HCT116 (cell line): ENCODE measurements around the gene TM9SF4. TPM values are rescaled to one million over a fixed set of nuclear protein-coding genes. Genes with fewer than 3 reads are reported as not detected.

Experiments
- ATAC-seq: fragments of 200-7000 bp; cut with Tn5 transposase; 2 replicates; pipeline ENCODE4 v1.9.1; 2020; ENCODE audit warnings: mild to moderate bottlenecking, moderate library complexity
- BruUV-seq: library from RNA; stranded (reverse); fragments of 400-500 nt; replicated peaks from 2 replicates; lab custom pipeline; 2021; lab: Mats Ljungman, UMichigan
- CTCF ChIA-PET: fragments of 300-600 bp; sonication (Branson Sonifier 250); formaldehyde crosslinking; loops from one replicate; lab custom pipeline; 2021; ENCODE audit warnings: antibody characterized with exemption; lab: Charles Lee
- POLR2A ChIA-PET: fragments of 300-600, 350-600 bp; sonication (Branson Sonifier 250); formaldehyde crosslinking; loops from one replicate; lab custom pipeline; 2021; ENCODE audit warnings: antibody characterized with exemption; lab: Charles Lee
- RAD21 ChIA-PET, 2 experiments: fragments of 300-600 bp; sonication (Branson Sonifier 250); formaldehyde crosslinking; loops; one replicate each; lab custom pipeline; 2023; ENCODE audit warnings: low total read pairs in 2 of 2; ENCODE audit not compliant: uncharacterized antibody in 2 of 2, unreplicated experiment in 2 of 2, low non-redundant PET in 1 of 2; lab: Charles Lee
- DNase-seq: peaks from one replicate; pipeline ENCODE4 v3.0.0-alpha.2; 2010; ENCODE audit warnings: low read depth, low spot score
- H2AFZ ChIP-seq: fragments of 200-600 bp; shearing (Covaris generic), sonication (generic); 2 replicates; pipeline ENCODE4 v1.6.1; 2017; ENCODE audit warnings: low read depth, mixed run types, mixed read lengths, antibody characterized with exemption, low read length; ENCODE audit not compliant: poor library complexity, severe bottlenecking
- H3K27ac ChIP-seq: 2 replicates; pipeline ENCODE4 v1.5.1; 2012; ENCODE audit warnings: low read depth, low read length
- H3K27me3 ChIP-seq: fragments of 200-600 bp; sonication (generic); 2 replicates; pipeline ENCODE4 v1.6.1; 2016; ENCODE audit warnings: mixed run types, low read length, mixed read lengths; ENCODE audit not compliant: insufficient read depth
- H3K36me3 ChIP-seq, 2 experiments: fragments of 200-500 bp in 1 of 2; fragments of 200-600 bp in 1 of 2; sonication (Bioruptor generic) in 1 of 2; sonication (generic) in 1 of 2; 2 replicates each; pipeline versions ENCODE4 v1.5.1 to v1.6.1; 2014 to 2016; ENCODE audit warnings: low read length in 2 of 2, inconsistent platforms in 1 of 2, mixed read lengths in 1 of 2, mixed run types in 1 of 2; ENCODE audit not compliant: insufficient read depth in 2 of 2, control insufficient read depth in 1 of 2
- H3K4me1 ChIP-seq, 2 experiments: fragments of 200-600 bp in 1 of 2; sonication (generic) in 1 of 2; 2 replicates each; pipeline versions ENCODE4 v1.5.1 to v1.6.1; 2012 to 2017; ENCODE audit warnings: low read length in 2 of 2, inconsistent platforms in 1 of 2, mild to moderate bottlenecking in 1 of 2, mixed read lengths in 1 of 2, mixed run types in 1 of 2, moderate library complexity in 1 of 2; ENCODE audit not compliant: insufficient read depth in 2 of 2, control insufficient read depth in 1 of 2
- H3K4me2 ChIP-seq: fragments of 200-600 bp; sonication (generic); 2 replicates; pipeline ENCODE4 v1.6.1; 2017; ENCODE audit warnings: mixed run types, low read length, mixed read lengths
- H3K4me3 ChIP-seq, 2 experiments: fragments of 200-600 bp in 1 of 2; sonication (generic) in 1 of 2; replicated peaks in 1 of 2; 2 replicates each; pipeline ENCODE4 v1.5.1; 2011 to 2016; ENCODE audit warnings: low read length in 2 of 2, control low read depth in 1 of 2, low read depth in 1 of 2, mild to moderate bottlenecking in 1 of 2, mixed read lengths in 1 of 2, mixed run types in 1 of 2
- H3K79me2 ChIP-seq: fragments of 200-600 bp; sonication (generic); 2 replicates; pipeline ENCODE4 v1.6.1; 2017; ENCODE audit warnings: mild to moderate bottlenecking, mixed run types, low read length, moderate library complexity, mixed read lengths; ENCODE audit not compliant: insufficient read depth
- H3K9ac ChIP-seq: fragments of 200-600 bp; sonication (generic); 2 replicates; pipeline ENCODE4 v1.6.1; 2016; ENCODE audit warnings: low read length, mixed read lengths
- H3K9me2 ChIP-seq: fragments of 200-600 bp; sonication (generic), shearing (Covaris generic); 2 replicates; pipeline ENCODE4 v1.6.1; 2017; ENCODE audit warnings: mixed run types, mild to moderate bottlenecking, moderate library complexity; ENCODE audit not compliant: insufficient read depth
- H3K9me3 ChIP-seq, 2 experiments: fragments of 200-500 bp in 1 of 2; fragments of 200-600 bp in 1 of 2; sonication (Bioruptor generic) in 1 of 2; sonication (generic) in 1 of 2; 2 replicates each; pipeline ENCODE4 v1.6.1; 2014 to 2017; ENCODE audit warnings: low read length in 2 of 2, mixed read lengths in 2 of 2, inconsistent platforms in 1 of 2, low read depth in 1 of 2, mild to moderate bottlenecking in 1 of 2, mixed run types in 1 of 2, moderate library complexity in 1 of 2; ENCODE audit not compliant: control insufficient read depth in 1 of 2, insufficient read depth in 1 of 2
- H4K20me1 ChIP-seq: fragments of 200-600 bp; sonication (generic), shearing (Covaris generic); 2 replicates; pipeline ENCODE4 v1.6.1; 2017; ENCODE audit warnings: mixed run types, mild to moderate bottlenecking, moderate library complexity; ENCODE audit not compliant: insufficient read depth
- ATF3 ChIP-seq: IDR thresholded peaks from 2 replicates; pipeline ENCODE4 v1.6.1; 2012
- CBX3 ChIP-seq: IDR thresholded peaks from 2 replicates; pipeline ENCODE4 v1.6.1; 2012; ENCODE audit warnings: low read depth
- CTCF ChIP-seq, 3 experiments: fragments of 200-600 bp in 1 of 3; sonication (generic) in 1 of 3; IDR thresholded peaks in 2 of 3; conservative IDR thresholded peaks in 1 of 3; 2 replicates each; pipeline ENCODE4 v1.5.1; 2012 to 2017; ENCODE audit warnings: low read depth in 2 of 3, low read length in 2 of 3, antibody characterized with exemption in 1 of 3, borderline replicate concordance in 1 of 3, control low read depth in 1 of 3, mild to moderate bottlenecking in 1 of 3, mixed read lengths in 1 of 3, mixed run types in 1 of 3, moderate library complexity in 1 of 3; ENCODE audit not compliant: insufficient read depth in 1 of 3
- EZH2 ChIP-seq: fragments of 200-600 bp; sonication (generic); IDR thresholded peaks from 2 replicates; pipeline ENCODE4 v1.6.1; 2017; ENCODE audit warnings: antibody characterized with exemption, mixed run types
- FOSL1 ChIP-seq: IDR thresholded peaks from 2 replicates; pipeline ENCODE4 v1.6.1; 2012; ENCODE audit warnings: low read depth
- POLR2A ChIP-seq: IDR thresholded peaks from 2 replicates; pipeline ENCODE4 v1.7.0; 2011; ENCODE audit warnings: borderline replicate concordance; ENCODE audit not compliant: insufficient read depth, insufficient read length; ENCODE audit errors: extremely low read depth
- POLR2AphosphoS5 ChIP-seq: IDR thresholded peaks from 2 replicates; pipeline ENCODE4 v1.6.1; 2011; ENCODE audit warnings: mild to moderate bottlenecking, low read depth, low read length, moderate library complexity
- RAD21 ChIP-seq: IDR thresholded peaks from 2 replicates; pipeline ENCODE4 v1.6.1; 2012; ENCODE audit warnings: low read depth, mild to moderate bottlenecking
- REST ChIP-seq: IDR thresholded peaks from 2 replicates; pipeline ENCODE4 v1.6.1; 2012; ENCODE audit warnings: low read depth
- SIN3A ChIP-seq: IDR thresholded peaks from 2 replicates; pipeline ENCODE4 v1.6.1; 2012; ENCODE audit warnings: low read depth
- SP1 ChIP-seq: IDR thresholded peaks from 2 replicates; pipeline ENCODE4 v1.6.1; 2012; ENCODE audit warnings: low read depth
- YY1 ChIP-seq: IDR thresholded peaks from 2 replicates; pipeline ENCODE4 v1.6.1; 2011; ENCODE audit warnings: low read length, low read depth, moderate library complexity, mild to moderate bottlenecking; ENCODE audit not compliant: insufficient replicate concordance; ENCODE audit errors: extremely low read depth
- ZBTB33 ChIP-seq: IDR thresholded peaks from 2 replicates; pipeline ENCODE4 v1.6.1; 2011; ENCODE audit warnings: mild to moderate bottlenecking, low read length, moderate library complexity; ENCODE audit not compliant: insufficient replicate concordance; ENCODE audit errors: extremely low read depth
- ZNF274 ChIP-seq: fragments of 200-500 bp; sonication (Bioruptor generic); IDR thresholded peaks from 2 replicates; pipeline ENCODE4 v1.6.1; 2014; ENCODE audit warnings: mild to moderate bottlenecking, low read depth, low read length, inconsistent platforms
- intact Hi-C: fragments of 100-400 bp; cut with micrococcal nuclease; formaldehyde crosslinking; loops from 2 replicates; pipeline ENCODE4 v1.10.0; 2022
- total RNA-seq: library from RNA; stranded (reverse); gene quantifications from one replicate; pipeline ENCODE4 v1.2.1, GENCODE V29; 2021; ENCODE audit not compliant: unreplicated experiment

Gene TM9SF4
- total RNA-seq, 1 experiment from 2014 or later: 51.2 TPM

GRCh38 chr20:32088759-32089158 lies 20.8 kb upstream of the TM9SF4 start:
- H3K79me2 ChIP-seq: no peaks in the 10 kb centered on the region
- CTCF ChIA-PET: no interaction called here
- ATAC-seq: no peak

More at GRCh38 chr20:32088759-32089158, 20.8 kb upstream of the TM9SF4 start:
- H3K27ac ChIP-seq: no peak overlapping the region
- H3K27me3 ChIP-seq: no peaks in the 10 kb centered on the region; the same call in 1 of the 2 replicates
- no peak for TF ChIP-seq POLR2AphosphoS5
- TF ChIP-seq YY1: no peak
- TF ChIP-seq CBX3: no peak
- no peak for TF ChIP-seq SIN3A
- TF ChIP-seq REST: no peak
- TF ChIP-seq POLR2A: no peak
- no peak for TF ChIP-seq ZBTB33
- TF ChIP-seq EZH2: no peak
- no peak for TF ChIP-seq FOSL1
- TF ChIP-seq CTCF (IDR thresholded peaks at IDR 0.05 in 2 of 3, conservative IDR thresholded peaks at IDR 0.05 in 1 of 3; ENCODE audit: borderline replicate concordance in 1 of 3, insufficient read depth in 1 of 3, low read depth in 2 of 3, low read length in 2 of 3): no peak
- TF ChIP-seq ATF3: no peak
- no peak for TF ChIP-seq SP1
- no peak for TF ChIP-seq ZNF274
- TF ChIP-seq RAD21: no peak
- H3K36me3 ChIP-seq: no peaks in the 10 kb centered on the region
- peaks cover 0 to 2% of the 10 kb centered on the region in 2 experiments; a peak in 1 of 4 replicates for H3K4me1 ChIP-seq
- DNase-seq: no peak
- H3K4me2 ChIP-seq: no peak overlapping the region
- no peak overlapping the region for H2AFZ ChIP-seq
- H3K9ac ChIP-seq: no peak overlapping the region
- no TSS peak for BruUV-seq
- ChIA-PET RAD21 (no interaction called here), POLR2A (interaction anchor here (1.1 kb wide), 1 partner anchor 15 kb away, joined by 3 read pairs; no protein-coding TSS in a partner anchor)
- H3K9me3 ChIP-seq: no peaks in the 10 kb centered on the region
- no peaks in the 10 kb centered on the region for H4K20me1 ChIP-seq
- intact Hi-C loops: no loop called here
- H3K9me2 ChIP-seq: no peaks in the 10 kb centered on the region
- H3K4me3 ChIP-seq: no peak overlapping the region
